NT2/D1 (cell line): Measurements from ENCODE around the gene NEIL3.

Source experiments
- DNase-seq: peaks from one replicate; pipeline ENCODE4 v3.0.0-alpha.2; 2011; ENCODE audit warnings: low read depth, low spot score
- H3K27me3 ChIP-seq: 2 replicates; pipeline ENCODE4 v1.6.0; 2011; ENCODE audit warnings: mild to moderate bottlenecking; ENCODE audit not compliant: insufficient read length, insufficient read depth
- H3K36me3 ChIP-seq: 2 replicates; pipeline ENCODE4 v1.6.1; 2011; ENCODE audit warnings: mild to moderate bottlenecking, low read length, mixed read lengths; ENCODE audit not compliant: insufficient read depth, insufficient read length
- H3K4me1 ChIP-seq: 2 replicates; pipeline ENCODE4 v1.5.1; 2011; ENCODE audit not compliant: insufficient read depth, insufficient read length
- H3K4me3 ChIP-seq: 2 replicates; pipeline ENCODE4 v1.5.1; 2011; ENCODE audit warnings: low read depth; ENCODE audit not compliant: insufficient read length
- H3K9ac ChIP-seq: 2 replicates; pipeline ENCODE4 v1.6.0; 2011; ENCODE audit warnings: low read depth; ENCODE audit not compliant: insufficient read length
- H3K9me3 ChIP-seq: 2 replicates; pipeline ENCODE4 v1.5.1; 2011; ENCODE audit warnings: mild to moderate bottlenecking, low read length; ENCODE audit not compliant: insufficient read depth
- SUZ12 ChIP-seq: IDR thresholded peaks from 2 replicates; pipeline ENCODE4 v1.6.1; 2011; ENCODE audit not compliant: insufficient read length, insufficient read depth; ENCODE audit errors: extremely low read depth
- YY1 ChIP-seq: IDR thresholded peaks from 2 replicates; pipeline ENCODE4 v1.6.1; 2011; ENCODE audit not compliant: insufficient read length, insufficient read depth
- ZNF274 ChIP-seq: IDR thresholded peaks from 2 replicates; pipeline ENCODE4 v1.6.1; 2011; ENCODE audit warnings: mild to moderate bottlenecking, low read depth, low read length

The NEIL3 gene

GRCh38 chr4:177271915-177272766 lies 37.5 kb upstream of the NEIL3 start:
- Histone ChIP-seq H3K4me3 (no peak overlapping the region), H3K9ac (no peak overlapping the region), H3K9me3 (no peaks in the 10 kb centered on the region), H3K36me3 (no peaks in the 10 kb centered on the region), H3K4me1 (no peaks in the 10 kb centered on the region), H3K27me3 (no peaks in the 10 kb centered on the region)
- DNase-seq = no peak
- TF ChIP-seq SUZ12 (no peak), ZNF274 (no peak), YY1 (no peak)

GRCh38 chr4:177275999-177276398 lies 33.7 kb upstream of the NEIL3 start:
- TF ChIP-seq YY1 (no peak), SUZ12 (no peak), ZNF274 (no peak)
- Histone ChIP-seq H3K27me3 (no peaks in the 10 kb centered on the region), H3K9me3 (no peaks in the 10 kb centered on the region), H3K4me1 (no peaks in the 10 kb centered on the region), H3K36me3 (no peaks in the 10 kb centered on the region), H3K9ac (no peak overlapping the region), H3K4me3 (no peak overlapping the region)
- no peak for DNase-seq

- Histone ChIP-seq H3K9ac (no peak overlapping the region), H3K4me3 (no peak overlapping the region), H3K4me1 (no peaks in the 10 kb centered on the region), H3K27me3 (no peaks in the 10 kb centered on the region), H3K36me3 (no peaks in the 10 kb centered on the region), H3K9me3 (no peaks in the 10 kb centered on the region)
- DNase-seq = no peak
- TF ChIP-seq SUZ12 = no peak
- no peak for TF ChIP-seq ZNF274
- no peak for TF ChIP-seq YY1
Measured at GRCh38 chr4:177281351-177281909, 28.2 kb upstream of the NEIL3 start.

- Histone ChIP-seq H3K27me3 (no peaks in the 10 kb centered on the region), H3K9me3 (no peaks in the 10 kb centered on the region), H3K9ac (no peak overlapping the region), H3K4me3 (no peak overlapping the region), H3K36me3 (no peaks in the 10 kb centered on the region), H3K4me1 (no peaks in the 10 kb centered on the region)
- DNase-seq = no peak
- TF ChIP-seq ZNF274 (no peak), YY1 (no peak)
Measured at GRCh38 chr4:177282284-177282835, 27.3 kb upstream of the NEIL3 start.

GRCh38 chr4:177283167-177283566 lies 26.5 kb upstream of the NEIL3 start:
- Histone ChIP-seq H3K4me1 (no peaks in the 10 kb centered on the region), H3K9me3 (no peaks in the 10 kb centered on the region), H3K9ac (no peak overlapping the region), H3K4me3 (no peak overlapping the region), H3K36me3 (no peaks in the 10 kb centered on the region), H3K27me3 (no peaks in the 10 kb centered on the region)
- DNase-seq = no peak
- no peak for TF ChIP-seq ZNF274
- no peak for TF ChIP-seq YY1
- TF ChIP-seq SUZ12 = no peak

- H3K9me3 ChIP-seq = no peaks in the 10 kb centered on the region
- no peaks in the 10 kb centered on the region for H3K36me3 ChIP-seq
- H3K4me1 ChIP-seq = no peaks in the 10 kb centered on the region
- no peak overlapping the region for H3K9ac ChIP-seq
- DNase-seq = no peak
- TF ChIP-seq ZNF274 = no peak
- no peak for TF ChIP-seq YY1
- H3K27me3 ChIP-seq = no peaks in the 10 kb centered on the region
- H3K4me3 ChIP-seq = no peak overlapping the region
Measured at GRCh38 chr4:177285953-177286352, 23.7 kb upstream of the NEIL3 start.

- no peaks in the 10 kb centered on the region for H3K4me1 ChIP-seq
- H3K36me3 ChIP-seq = no peaks in the 10 kb centered on the region
- no peak overlapping the region for H3K4me3 ChIP-seq
- no peaks in the 10 kb centered on the region for H3K27me3 ChIP-seq
- no peak for TF ChIP-seq YY1
- no peak for TF ChIP-seq SUZ12
- no peak for TF ChIP-seq ZNF274
- H3K9ac ChIP-seq = no peak overlapping the region
- no peak for DNase-seq
- H3K9me3 ChIP-seq = no peaks in the 10 kb centered on the region
Measured at GRCh38 chr4:177287255-177287654, 22.4 kb upstream of the NEIL3 start.
